HG03565 (cell line): ENCODE results near the gene PRUNE2.
"Not testable (repeated sequence)": the region's sequence is repeated elsewhere in the genome, so short reads cannot be mapped to it uniquely, and the experiment has no call there.

Experiments used
- ATAC-seq: cut with Tn5 transposase; IDR thresholded peaks from one replicate; pipeline ENCODE4 v1.9.1; 2021; ENCODE audit warnings: mild to moderate bottlenecking, moderate library complexity; ENCODE audit not compliant: unreplicated experiment

The PRUNE2 gene

DNA sequence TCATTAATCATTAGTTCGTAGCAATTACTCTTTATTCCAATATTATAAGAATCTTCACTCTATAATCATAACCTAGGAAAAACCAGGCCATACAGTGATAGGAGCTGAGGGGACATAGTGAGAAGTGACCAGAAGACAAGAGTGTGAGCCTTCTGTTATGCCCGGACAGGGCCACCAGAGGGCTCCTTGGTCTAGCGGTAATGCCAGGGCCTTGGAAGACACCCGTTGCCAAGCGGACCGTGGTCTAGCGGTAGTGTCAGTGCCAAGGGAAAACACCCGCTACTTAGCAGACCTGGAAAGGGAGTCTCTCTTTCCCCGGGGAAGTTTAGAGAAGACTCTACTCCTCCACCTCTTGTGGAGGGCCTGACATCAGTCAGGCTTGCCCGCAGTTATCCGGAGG lies 239.9 kb downstream of the PRUNE2 start:
- not testable (repeated sequence) for ATAC-seq

DNA sequence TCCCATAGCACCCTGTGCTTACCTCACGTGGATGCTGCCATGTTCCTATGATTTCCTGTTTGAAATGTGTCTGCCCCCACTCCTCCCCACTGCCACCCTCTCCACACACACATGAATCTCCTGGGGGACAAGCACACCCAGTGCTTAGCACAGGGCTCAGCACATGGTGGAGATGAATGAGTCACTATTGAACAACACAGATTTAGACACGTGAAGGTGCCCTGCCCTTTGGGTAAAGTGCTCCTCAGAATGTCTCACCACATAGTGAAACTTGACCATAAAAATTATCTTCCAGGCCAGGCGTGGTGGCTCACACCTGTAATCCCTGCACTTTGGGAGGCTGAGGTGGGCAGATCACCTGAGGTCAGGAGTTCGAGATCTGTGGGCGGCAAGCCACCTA lies 240.5 kb downstream of the PRUNE2 start:
- ATAC-seq, result no peak

DNA sequence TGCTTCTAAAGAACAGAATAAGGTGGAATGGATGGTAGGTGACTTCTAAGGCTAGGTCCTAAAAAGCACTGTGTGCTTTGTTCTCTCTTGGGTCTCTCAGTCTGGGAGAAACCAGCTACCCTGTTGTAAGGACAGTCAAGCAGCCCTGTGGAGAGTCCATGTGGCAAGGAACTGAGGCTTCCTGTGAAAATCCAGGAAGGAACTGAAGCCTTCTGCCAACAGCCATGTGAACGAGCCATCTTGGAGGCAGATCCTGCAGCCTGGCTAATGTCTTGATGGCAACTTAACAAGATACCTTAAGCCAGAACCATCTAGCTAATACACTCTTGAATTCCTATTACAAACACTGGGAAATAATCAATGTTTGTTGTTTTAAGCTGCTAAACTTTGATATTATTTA lies 241.8 kb downstream of the PRUNE2 start:
- no peak for ATAC-seq

DNA sequence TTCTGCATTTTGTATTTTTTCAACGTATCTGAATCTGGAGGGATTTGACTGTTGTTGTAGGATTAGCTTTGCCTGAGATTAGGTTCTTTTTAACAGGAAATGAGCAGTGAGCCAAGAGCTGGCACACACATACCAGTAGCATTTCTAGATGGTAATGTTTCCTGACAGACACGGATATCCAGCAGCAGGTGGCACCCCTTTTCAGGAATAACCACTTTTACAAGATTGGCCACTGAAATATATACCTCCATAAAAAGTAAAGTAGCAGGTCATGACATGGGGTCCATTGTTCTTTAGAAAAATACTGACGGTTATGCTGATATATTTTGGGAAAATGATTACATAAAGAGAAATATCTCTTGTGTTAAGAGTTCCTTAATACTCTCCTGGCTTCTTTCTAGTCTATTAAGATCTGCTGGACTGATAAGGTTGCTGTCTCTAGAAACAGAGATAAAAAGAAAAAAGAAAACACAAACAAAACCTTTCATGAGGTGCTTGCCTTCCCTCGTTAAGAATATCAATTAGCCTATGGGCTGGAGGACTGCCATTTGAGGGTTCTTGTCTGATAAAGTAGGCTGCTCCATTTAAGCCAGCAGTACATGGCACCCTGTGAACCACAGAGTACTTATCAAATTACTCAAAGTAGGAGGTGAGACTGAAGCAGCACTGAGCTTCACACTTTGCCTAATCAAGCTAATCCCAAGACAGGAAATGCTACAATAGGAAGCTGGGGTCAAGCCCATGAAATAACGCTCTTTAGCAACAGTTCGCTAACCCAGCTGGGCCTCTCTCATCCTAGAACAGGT lies 243.2 kb downstream of the PRUNE2 start:
- ATAC-seq, result no peak

DNA sequence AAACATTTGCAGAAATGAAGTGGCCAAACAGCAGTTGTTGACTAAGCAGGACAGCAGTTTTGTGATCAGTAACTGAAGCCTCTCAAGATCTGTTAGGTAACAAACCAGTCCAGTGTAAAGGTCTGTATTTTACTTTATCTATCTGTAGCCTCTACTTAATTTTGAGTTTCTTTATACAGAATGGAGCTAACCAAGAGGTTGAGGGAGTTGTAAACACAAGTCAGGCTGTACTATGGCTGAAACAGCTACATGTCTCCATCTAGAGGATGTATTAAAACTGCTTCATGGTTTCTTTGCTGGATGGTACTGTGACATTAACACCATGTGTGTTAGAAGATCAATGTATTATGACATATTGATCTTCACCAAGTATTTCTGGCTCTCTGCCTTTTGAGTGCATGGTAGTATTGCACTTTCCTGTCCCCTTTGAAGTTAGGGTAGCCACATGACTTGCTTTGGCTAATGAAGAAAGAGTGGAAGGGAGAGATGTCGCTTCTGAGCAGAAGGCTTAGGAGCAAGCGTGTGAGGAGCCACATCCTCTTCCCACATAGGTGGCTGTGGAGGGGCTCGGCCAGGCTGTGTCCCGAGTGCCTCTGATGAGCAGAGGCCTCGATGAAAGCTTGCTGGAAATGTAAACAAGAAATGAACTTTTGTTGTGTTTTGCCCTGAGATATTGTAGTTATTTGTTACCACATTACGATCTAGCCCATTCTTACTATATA lies 247.2 kb downstream of the PRUNE2 start:
- ATAC-seq, result peak; percentile 89

DNA sequence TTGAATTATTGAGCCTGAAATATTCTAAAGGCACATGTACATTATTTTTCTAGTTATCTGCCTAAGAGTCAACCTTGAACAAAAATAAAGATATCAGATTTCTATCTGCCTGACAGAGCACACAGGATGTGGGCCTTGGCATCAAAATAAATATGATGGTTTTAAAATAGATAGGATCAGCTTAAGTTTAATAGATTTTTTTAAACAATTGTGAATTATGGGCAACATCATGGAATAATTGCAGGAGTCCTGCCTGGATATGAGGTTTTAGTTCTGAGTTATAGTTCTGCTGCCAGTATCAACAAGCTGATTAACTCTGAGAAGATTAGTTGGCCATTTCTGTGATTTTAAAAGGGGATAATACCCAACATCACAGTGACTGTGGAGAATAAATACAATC lies 248.6 kb downstream of the PRUNE2 start:
- ATAC-seq, result no peak

DNA sequence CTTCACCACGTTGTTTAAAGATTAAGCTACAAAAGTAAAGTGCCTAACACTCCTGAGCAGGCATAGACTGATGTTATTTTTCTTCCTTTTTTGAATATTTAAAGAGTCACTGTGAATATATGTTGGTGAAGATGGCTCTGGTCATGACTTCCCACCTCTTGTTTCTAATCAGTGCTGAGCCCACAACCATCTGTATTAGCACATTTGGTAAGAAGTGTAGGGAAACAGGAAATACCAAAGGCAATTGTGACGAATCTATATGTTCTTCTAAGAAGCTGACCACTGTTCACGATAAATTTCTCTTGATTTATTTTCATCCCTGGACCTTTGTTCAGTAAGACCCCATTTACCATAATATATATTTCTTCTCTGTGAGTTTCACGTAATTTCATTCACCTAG lies 249.9 kb downstream of the PRUNE2 start:
- ATAC-seq, result no peak

DNA sequence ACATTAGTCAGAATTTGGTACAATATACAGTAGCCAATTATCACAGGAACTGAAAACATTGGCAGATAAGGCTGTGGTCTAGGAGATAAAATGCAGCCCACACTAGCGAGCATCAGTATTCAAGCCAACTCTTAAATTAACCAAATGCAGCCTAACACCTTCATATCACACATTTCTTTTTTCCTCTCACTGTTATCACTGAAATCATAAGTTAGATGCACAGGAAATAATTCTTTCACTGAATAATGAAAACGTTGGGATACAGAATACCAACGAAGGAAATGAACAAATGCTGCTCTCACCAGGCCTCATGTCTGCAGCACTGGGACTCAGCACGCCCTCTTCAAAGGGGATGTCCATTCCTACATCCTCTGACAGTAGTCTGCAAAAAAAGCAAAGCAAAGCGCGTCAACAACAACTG lies 250.8 kb downstream of the PRUNE2 start:
- no peak for ATAC-seq

DNA sequence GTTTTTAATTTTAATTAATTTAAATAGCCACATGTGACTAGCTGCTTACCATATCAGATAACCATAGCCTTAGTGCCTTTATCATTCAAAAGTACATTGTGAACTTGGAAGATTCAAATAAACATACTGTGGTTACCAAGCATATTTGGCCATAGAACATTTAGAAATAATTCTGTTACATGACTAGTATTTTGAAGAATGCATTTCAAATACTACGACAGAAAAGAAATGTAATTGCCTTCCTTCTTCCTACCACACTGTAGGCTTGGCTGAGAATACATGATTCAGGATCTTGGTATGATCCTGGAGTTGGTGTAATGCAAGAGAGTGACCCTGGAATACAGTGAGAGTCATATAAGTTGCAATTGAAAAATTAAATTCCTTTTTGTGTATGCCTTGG lies 251.3 kb downstream of the PRUNE2 start:
- no peak for ATAC-seq

DNA sequence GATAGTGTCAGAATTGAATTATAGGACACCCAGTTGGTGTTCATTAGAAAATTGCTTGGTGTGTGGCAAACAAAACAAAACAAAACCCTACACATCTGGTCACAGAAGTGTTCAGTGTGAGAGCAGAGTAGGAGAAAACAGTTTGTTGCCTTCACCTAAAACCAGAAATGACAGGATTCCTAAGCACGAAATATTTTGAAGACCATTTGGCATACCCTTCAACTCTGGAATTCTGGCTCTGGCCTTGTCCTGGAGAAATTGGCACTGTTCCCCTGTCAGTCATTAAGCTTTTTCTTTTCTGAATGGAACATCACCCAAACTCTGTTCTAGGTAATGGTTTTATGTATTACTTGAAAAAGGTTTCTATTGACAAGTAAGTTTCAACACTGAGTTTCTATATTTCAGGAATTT lies 251.9 kb downstream of the PRUNE2 start:
- no peak for ATAC-seq

DNA sequence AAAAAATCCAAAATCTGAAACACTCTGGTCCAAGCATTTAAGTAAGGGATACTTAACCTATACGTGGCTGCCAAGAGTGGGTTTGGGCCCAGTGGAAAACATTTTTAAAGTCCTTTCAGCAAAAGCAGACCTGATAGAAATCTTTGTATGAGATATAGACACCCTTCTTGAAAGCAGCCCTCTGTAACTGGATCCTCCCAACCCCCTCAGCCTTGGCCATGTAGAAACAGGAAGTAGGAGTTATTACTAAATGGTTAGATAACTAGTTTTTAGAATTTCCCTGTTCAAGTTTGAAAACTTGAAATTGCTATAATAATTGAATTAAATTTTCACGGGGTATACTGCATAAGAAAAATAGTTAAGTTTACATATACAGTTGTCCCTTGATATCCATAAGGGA lies 253.0 kb downstream of the PRUNE2 start:
- no peak for ATAC-seq

DNA sequence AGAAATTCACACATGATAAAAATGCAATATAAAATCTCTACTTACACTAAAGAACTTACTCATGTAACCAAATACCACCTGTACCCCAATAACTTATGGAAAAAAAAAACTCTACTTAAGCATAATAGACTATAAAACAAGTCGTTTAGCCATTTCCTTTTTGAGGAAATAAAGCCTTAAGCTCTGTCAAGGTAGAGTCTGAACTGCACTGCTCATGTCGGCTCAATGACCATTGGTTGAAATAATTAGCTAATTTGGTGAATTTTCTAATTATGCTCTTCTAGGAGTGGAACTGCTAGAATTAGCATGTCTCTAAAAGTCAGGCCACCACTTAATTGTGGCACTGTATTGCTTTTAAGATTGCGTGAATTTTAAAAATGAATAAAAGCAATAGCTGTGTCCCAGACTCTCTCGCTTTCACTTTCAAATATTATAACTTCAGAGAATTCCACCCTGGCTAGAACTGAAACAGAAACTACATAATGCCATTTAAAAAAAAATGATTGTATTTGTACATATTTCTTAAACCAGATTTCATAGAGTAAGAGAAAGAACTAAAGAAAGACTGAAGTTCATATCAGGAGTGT lies 254.7 kb downstream of the PRUNE2 start:
- ATAC-seq, result no peak

DNA sequence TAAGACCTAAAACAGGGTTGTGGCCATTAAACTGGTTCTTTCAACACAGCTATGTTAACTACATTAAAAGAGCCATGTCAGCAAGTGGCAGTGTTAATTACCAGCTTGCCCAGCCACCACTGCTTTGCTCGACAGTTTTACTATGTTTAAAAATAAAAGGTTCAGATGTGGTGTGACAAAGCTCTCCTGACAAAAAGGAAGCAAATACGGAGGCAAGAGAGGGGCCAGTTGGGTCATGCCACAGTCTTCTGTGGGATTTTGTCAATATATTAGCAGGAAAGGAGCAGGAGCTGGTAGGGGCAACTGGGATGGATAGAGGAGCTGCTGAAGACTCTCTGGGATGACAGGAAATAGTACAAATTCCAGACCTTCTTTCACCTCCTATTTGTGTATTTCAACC lies 255.2 kb downstream of the PRUNE2 start:
- ATAC-seq, result no peak

DNA sequence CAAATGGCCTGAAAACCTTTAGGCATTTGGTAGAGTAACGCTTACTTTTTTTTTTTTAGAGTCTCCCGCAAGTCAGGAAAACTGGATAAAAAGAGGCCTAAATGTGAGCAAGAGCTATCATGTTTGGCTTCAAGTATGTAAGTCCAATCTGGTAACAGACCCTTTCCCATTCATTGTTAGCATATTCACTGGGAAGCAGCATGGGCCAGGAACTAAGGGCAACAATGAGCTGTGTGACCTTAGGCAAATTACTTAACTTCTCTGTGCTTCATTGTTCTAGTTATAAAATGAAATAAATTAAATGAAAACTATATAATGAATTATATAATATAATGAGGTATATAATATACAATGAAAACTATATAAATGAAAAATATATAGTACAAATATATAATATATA lies 256.0 kb downstream of the PRUNE2 start:
- ATAC-seq, result no peak

DNA sequence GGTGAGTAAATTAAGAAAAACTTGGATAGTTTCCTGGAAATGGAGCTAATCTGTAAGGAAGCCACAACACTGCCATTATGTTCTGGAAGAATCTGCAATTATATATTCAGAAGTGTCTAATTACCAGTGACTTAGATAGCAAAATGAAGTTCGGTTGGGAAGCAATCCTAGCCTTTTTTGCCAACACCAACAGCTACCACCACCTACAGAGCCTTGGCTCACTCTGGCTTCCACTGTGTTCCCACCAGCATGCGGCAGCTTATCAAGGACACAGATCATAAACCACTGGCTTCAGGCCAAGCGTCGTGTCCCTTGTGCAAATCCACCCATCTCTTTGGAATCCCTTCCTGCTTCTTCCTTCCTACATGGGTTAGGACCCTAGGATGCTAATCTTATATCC lies 259.7 kb downstream of the PRUNE2 start:
- no peak for ATAC-seq

DNA sequence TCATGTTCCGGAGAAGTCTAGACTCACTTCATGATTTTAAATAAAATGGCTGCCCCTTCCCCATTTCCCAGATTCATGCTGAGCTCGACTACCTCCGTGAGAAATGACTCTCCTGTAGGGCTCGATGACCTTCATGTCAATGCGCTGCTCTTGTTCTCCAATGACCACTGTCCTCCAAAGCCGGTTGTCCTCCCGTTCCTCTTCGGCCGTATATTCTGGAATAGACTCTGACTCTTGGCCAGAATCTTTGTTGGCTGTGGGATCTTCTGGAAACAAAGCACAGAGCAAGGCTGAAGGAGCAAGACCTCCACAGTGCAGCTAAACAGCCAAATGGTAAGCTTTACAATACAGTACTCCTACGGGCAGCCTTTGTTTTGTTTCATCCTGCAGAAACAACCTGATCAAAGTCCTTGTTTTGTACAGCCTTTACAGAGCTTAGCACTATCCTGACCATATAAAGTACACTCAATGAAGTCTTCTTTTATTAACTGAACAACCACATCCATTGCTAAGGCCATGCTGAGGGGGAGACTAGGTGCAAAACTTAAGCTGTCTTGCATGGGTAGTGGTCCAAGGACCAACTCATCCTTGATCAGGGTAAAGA lies 261.2 kb downstream of the PRUNE2 start:
- ATAC-seq, result no peak

DNA sequence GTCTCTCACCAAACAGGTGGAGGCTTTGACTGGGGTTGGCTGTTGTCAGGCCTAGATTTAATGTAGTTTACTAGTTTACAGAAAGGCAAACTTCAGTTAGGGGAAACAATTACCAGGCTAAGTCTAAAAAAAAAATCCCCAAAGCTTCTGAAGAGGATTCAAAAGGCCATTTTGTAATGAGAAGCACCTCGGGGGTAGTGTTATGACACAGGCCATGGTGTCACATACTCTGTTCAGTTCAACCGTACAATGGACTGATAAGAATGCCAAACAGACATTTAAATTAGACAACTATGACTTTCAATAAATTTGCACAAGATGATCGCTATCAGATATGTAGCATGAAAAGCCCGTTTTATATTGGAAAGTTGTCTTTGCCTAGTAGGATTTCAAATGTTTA lies 261.7 kb downstream of the PRUNE2 start:
- peak; percentile 9 for ATAC-seq

DNA sequence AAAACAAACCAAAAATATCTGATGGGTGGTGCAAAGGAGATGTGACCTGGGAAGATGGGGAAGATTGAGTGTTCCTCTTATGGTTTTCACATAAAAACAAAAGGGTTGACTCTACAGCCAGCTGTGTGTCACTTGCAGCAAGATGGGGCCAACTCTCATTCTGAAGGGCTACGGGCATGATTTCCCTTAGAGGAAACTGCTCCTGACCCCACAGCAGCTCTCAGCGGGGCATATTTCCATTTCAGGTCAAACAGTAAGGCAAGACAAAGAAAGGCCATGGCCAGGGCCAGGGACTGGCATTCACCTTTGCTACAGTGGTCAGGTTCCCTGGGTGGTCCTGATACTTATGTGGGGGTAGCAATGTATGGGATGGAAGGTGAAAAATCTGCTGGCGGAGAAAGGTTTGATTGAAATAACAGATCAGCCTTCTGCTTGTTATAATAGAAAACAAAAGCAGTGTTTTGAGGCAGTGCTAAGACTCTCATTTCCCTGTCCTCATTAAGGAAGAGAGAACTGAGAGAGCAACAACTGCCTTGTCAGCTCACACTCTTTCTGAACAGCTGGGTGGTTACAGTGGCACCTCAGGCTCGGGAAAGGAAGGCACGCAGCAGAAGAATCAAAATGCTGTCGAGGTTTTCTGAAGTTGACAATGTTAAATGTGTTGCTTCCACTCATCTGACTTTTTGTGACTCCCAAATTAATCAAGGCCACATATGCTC lies 262.4 kb downstream of the PRUNE2 start:
- ATAC-seq, result peak; percentile 96

DNA sequence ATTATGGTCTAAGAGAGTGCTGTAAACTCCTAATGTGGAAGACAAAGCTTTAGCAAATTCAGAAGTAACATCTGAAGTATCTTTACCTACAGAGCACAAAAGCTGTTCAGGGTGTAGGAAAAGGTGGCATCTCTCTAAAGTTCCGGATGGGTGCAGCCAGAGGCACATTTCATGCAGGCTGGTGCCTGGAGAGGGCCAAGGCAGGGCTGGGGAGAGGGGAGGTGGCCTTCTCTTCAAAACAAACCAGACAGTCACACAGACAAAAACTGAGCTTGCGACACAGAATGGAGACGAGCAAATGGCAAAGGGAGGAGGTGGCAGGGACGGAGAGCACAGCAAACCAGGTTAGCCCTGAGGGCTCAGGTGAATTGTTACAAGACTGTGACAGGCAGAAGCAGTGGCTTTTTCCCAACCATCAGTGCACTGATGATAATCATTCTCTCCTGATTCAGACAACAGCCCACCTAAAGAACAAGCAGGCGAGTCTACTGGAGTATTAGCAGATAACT lies 263.2 kb downstream of the PRUNE2 start:
- no peak for ATAC-seq

DNA sequence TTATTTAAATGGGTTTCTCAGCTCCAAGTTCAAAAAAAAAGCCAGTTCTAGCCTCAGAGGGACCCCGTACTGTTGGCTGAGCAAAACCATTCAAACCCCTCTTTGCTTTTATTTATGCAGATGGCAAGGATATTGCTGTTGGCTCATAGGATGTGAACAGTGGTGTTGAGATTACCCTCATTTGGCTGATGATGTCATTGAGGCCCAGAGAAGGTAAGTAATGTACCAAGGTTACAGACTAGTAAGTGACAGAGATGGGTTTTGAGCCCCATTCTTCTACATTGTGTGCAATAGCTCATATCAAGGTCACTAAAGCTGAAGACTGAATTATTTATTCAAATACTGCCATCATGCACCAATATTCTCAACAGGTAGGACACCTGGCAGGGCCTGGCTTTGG lies 263.8 kb downstream of the PRUNE2 start:
- no peak for ATAC-seq

DNA sequence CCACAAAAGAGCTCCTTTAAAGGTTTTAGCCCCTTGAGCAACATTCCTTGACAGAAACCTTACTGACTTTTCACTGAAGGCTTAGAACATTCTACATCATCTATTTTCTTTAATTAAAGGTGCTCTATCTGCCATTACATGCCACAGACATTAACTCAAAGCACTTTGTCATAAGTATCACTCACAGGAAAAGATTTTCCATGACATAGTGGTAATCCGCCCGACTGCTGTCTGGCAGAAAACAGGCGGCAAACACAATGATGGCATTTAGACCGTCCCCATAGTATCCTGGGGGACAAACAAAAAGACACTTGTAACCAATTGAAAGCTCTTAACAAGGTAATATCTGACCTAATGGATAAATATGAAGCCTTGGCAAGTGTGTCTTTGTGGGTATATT lies 267.9 kb downstream of the PRUNE2 start:
- ATAC-seq, result no peak
